ENCODE data around the gene MRM2.

MRM2 gene

DNA sequence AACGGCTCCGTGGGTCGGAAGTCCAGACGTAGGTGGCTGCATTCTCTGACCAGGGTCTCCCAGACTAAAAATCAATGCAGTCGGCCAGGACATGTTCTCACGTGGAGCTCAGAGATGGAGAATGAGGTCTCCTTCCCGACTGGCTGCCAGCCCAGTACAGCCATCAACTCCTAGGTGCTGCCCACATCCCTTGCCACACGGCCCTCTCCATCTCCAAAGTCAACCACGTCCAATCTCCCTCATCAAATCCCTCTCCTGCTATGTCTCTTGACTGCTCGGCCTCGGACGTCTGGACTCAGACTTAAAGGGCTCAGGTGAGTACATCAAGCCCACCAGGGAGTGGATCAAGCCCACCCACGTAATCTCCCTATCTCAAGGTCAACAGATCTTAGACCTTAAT lies 16.2 kb downstream of the MRM2 start:
- FAIRE-seq (no peak), DNase-seq (ENCODE audit: extremely low spot score, insufficient read length, low read depth) (no peak)

DNA sequence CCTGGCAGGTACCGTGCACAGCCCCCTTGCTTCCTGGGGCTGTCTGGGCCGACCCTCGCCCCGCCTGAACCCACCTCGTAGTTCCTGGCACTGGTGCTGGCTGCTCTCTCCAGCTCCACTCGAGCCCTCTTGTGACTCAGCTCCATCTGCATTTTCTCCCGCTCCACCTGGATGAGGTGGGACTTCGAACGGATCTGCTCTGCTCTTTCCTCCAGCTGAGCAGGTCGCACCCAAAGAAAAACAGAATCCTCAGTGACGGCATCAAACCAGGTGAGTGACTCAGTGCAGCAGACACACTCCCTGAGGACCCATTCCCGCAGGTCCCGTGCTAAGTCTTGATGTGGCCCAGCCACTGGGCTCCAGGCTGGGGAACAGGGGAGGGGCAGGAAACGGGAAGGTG lies 16.7 kb downstream of the MRM2 start:
- FAIRE-seq (no peak), DNase-seq (ENCODE audit: extremely low spot score, insufficient read length, low read depth) (no peak)

DNA sequence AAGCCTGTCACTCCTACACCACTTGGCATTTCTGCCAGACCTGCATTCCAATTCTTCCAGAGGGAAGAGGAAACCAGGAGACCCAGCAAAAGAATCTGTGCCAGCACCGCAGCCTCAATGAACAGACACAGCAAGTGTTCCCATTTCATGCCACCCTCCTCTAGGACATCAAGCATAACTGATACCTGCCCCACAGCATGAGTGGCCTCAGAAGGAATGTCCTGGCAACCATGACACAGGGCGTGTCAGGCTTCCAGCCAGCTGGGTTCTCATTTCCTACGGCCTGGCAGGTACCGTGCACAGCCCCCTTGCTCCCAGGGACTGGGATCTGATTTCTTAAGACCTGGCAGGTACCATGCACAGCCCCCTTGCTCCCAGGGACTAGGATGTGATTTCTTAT lies 17.1 kb downstream of the MRM2 start:
- DNase-seq (ENCODE audit: extremely low spot score, insufficient read length, low read depth), result no peak

DNA sequence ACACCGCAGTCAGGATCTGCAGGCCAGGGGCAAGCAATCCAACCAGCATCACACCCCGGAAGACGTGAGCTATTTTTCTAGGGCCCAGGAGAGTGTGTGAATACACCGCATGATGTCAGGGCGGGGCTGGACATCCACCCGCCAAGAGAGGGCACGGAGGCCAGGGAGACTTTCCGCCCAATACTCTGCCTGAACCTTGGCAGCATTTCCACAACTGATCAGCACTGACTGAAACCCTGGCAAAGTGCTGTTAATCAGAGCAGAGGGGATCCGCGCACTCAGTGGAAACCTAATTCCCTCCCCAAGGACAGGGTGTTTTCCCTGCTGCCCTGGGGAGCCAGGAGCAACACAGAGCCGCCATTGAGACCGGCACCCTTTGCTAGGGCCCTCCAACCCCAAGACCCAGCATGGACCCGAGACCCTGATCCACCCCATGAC lies 17.5 kb downstream of the MRM2 start:
- FAIRE-seq, result no peak

More for the DNA sequence above, 17.1 kb downstream of the MRM2 start:
- no peak for FAIRE-seq

DNA sequence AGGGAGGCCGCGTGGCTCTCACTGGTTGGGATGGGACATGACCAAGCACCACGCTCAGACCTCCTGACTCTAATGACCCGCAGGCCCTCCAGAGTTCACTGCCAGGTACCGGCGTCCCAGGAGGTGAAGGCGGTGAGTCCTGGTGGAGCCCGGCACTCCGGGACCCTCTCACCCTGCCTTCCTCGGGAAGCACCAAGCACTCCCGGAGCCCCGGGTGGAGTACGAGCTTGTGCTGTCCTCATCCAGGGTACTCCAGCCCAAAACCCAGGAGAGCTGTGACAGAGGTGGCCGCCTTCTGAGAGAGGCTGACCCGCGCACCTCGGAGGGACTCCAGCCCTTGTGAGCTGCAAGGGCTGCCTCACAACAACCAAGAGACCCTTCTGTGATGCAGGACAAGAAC lies 18.7 kb downstream of the MRM2 start:
- no peak for FAIRE-seq
- no peak for DNase-seq (ENCODE audit: extremely low spot score, insufficient read length, low read depth)

More for the DNA sequence above, 17.5 kb downstream of the MRM2 start:
- no peak for DNase-seq (ENCODE audit: extremely low spot score, insufficient read length, low read depth)

DNA sequence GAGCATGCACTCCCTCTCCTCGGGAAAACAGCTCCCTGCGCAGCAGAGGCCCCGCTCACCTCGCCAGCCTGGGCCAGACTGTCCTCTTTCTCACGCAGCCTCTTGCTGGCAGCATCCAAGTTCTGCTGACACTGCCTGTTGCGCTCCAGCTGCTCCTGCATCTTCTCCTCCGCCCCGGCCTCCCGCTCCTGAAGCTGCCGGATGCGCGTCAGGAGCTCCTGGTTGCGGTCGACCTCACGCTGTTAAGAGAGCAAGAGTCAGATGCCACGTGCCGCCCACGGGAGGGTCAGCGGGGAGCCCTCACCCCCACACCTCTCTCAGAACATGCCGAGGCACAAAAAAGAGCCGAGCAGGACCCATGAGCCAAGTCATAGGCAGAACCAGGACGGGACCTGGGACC lies 19.5 kb downstream of the MRM2 start:
- DNase-seq (ENCODE audit: extremely low spot score, insufficient read length, low read depth) (no peak), FAIRE-seq (no peak)

DNA sequence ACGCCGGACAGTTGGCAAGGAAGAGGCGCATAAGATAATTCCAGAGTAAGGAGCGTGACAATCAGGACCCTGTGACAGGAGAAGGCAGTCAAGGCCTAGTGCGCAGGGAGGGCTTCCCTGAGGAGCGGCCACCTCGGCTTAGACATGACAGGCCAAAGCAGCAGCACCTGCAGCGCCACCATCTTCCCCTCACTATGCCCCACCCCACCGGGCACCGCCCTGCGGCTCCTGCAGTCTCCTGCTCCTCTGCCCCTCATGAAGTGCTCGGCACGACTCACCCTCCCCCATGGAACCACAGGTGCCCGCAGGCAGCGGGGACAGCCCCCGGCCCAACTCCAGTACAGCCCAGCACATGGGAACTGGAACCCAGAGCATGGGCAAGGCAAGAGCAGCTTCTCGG lies 21.1 kb downstream of the MRM2 start:
- DNase-seq (ENCODE audit: extremely low spot score, insufficient read length, low read depth) (no peak), FAIRE-seq (no peak)

DNA sequence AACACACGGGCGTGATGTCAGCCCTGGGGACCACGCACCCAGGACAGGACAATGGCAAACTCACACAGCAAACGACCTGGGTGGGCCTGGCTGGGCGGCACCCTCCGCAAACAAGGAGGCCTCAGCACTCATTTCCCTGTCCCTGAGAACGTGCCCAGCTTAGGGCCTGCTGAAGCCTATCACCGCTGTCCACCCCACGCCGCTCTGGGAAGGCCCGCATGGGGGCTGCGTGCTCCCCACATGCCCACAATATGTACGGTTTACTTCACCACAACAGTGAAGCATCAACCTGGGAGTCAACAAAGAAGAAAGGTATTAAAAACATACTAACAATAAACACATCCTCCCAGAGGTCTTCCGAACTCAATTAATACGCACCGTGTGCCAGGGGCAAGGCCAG lies 21.5 kb downstream of the MRM2 start:
- no peak for FAIRE-seq
- DNase-seq (ENCODE audit: extremely low spot score, insufficient read length, low read depth), result no peak

DNA sequence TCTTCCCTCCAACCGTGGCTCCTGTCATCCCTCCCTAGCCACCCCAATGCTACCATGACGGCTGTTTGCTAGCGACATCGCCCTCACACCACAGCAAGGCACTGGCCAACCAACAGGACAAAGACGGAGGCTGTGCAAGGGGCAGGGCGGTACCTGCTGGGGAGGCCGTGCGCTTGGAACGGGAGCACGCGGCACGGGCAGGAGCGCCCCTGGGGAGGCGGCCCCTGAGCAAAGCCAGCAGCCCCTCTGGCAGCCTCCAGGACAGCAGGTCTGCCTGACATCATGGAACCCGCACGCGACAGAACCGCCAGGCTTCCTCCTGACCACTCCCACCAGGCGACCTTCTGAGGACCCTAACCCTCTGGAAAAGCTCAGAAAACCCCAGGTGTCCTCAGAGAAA lies 22.0 kb downstream of the MRM2 start:
- no peak for FAIRE-seq
- DNase-seq (ENCODE audit: extremely low spot score, insufficient read length, low read depth), result no peak

DNA sequence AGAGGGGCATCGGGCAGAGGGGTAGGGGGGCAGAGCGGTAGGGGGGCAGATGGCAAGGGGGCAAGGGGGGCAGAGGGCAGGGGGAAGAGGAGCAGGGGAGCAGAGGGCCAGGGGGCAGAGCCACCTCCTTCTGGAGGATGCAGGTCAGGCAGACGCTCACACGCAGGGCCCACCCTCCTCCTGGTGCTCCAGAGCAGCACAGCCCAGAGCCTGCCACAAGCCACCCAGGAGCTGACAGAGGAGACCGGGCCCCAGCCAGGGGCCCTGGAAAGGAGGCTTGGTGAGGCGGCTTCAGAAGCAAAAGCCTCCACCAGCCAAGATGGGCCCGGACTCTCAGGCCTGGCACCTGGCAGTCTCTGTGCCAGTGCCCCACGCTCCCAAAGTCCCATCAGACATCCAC lies 22.4 kb downstream of the MRM2 start:
- FAIRE-seq, result no peak

DNA sequence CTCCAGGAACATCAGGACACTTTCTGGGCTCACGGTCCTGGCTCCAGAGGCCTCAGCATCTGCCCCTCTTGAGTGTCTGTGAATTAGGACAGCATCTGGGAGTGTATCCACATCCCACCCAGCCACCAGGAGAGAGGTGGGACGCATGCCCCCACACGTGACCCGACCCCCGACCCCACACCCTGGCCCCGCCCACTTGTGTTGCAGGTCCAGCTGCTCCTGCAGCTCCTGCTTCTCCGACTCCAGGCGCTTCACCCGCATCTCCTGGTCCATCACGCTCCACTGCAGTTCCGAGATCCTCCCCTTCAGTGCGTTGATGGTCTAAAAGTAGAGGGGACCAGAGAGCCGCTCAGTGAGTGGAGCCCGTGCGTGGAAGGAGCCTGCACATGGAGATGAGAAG lies 22.9 kb downstream of the MRM2 start:
- FAIRE-seq, result no peak
- no peak for DNase-seq (ENCODE audit: extremely low spot score, insufficient read length, low read depth)

More for the DNA sequence above, 22.4 kb downstream of the MRM2 start:
- no peak for DNase-seq (ENCODE audit: extremely low spot score, insufficient read length, low read depth)

DNA sequence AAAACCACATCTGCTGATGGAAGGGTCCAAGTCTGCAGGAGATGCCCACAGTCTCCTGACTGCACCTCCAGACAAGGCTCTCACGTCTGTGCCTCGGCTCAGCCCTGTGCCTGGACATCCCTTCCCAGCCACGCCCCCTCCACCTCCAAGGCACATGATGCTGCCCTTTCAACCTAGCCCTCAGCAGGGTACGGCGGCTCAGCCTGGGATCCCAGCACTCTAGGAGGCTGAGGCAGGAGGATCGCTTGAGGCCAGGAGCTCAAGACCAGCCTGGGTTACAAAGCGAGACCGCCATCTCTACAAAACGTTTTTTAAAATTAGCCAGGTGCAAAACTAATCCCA lies 23.6 kb downstream of the MRM2 start:
- FAIRE-seq (no peak), DNase-seq (ENCODE audit: extremely low spot score, insufficient read length, low read depth) (no peak)

DNA sequence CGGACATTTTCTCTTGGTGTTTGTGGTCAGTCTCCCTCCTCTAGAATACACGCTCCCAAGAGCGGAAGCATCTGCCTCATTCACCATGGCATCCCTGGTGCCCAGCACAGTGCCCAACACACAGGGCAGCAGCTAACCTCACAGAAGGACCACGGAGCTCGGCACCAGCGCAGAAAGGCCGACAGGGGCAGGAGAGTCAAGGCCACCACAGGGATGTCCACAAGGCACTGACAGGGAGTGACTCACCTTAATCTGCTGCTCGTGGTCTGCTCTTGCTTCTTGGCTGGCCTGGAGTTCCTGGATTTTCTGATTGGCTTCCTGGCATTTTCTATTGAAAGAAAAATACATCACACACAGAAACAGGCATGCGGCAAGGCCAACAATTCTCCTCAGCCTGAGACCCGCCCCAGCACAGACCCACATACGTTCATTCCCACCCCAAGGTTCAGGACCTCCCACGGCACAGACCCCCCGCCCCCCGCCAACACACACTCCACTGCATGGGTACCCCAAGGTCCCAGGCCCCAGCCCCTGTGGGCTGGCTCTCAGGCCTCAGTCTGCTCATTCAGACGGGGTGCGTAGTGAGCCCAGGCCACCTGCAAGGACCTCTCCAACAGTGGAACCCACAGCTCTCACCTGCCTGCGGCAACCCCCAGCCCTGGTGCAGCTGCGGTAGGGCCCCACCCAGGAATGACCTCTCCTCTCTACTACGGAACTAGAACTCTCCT lies 24.1 kb downstream of the MRM2 start:
- no peak for FAIRE-seq

DNA sequence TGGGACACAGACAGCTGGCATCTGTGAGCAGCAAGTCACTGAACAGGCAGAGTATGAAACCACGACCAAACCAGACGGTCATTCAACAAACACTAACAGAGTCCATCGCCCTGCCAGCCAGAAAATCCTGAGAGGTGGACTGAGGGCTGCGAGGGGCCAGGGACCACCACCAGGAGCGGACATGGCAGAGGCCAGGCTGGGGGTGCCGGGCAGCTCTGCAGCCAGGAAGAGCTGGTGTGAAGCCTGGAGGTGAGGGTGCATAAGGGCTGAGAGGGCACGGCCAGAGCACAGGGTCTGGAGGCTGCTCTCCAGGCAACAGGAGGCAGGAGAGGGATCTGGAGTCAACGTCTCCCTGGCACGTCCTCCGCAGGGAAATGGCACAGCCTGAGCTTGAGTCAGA lies 24.8 kb downstream of the MRM2 start:
- DNase-seq (ENCODE audit: extremely low spot score, insufficient read length, low read depth) (no peak), FAIRE-seq (no peak)

More for the DNA sequence above, 24.1 kb downstream of the MRM2 start:
- DNase-seq (ENCODE audit: extremely low spot score, insufficient read length, low read depth), result no peak

DNA sequence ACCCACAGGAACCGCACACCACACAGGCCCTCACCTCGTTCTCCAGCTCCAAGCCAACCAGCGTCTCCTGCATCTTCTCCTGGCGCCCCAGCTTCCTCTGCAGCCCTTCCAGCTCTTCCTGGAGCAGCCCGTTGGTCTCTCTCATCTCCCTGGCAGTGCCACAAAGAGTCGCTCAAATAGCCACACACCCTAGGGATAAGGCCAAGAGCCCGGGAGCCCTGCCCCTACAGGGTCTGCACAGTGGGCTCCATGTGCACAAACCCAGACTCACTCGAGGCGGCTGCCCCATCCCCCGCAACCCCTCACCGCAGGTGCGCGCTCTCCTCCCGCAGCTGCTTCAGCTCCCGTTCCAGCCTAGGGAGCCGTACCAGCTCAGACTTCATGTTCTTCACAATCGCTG lies 26.2 kb downstream of the MRM2 start:
- FAIRE-seq (no peak), DNase-seq (ENCODE audit: extremely low spot score, insufficient read length, low read depth) (no peak)

DNA sequence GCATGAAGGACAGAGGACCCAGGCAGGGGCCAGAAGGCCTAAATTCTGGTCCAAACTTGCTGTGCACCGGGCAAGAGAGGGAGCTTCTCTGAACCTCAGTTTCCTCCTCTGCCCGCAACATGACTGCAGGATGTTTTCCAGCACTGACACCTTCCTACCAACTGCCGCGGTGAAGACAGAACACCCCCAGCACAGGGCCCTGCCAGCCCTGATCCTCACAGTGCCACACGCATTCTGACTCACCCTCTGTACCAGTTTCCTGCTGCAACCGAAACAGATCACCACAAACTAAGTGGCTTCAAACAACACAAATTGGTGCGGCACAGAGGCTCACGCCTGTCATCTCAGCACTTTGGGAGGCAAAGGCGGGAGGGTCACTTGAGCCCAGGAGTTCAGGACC lies 27.4 kb downstream of the MRM2 start:
- FAIRE-seq (no peak), DNase-seq (ENCODE audit: extremely low spot score, insufficient read length, low read depth) (no peak)

DNA sequence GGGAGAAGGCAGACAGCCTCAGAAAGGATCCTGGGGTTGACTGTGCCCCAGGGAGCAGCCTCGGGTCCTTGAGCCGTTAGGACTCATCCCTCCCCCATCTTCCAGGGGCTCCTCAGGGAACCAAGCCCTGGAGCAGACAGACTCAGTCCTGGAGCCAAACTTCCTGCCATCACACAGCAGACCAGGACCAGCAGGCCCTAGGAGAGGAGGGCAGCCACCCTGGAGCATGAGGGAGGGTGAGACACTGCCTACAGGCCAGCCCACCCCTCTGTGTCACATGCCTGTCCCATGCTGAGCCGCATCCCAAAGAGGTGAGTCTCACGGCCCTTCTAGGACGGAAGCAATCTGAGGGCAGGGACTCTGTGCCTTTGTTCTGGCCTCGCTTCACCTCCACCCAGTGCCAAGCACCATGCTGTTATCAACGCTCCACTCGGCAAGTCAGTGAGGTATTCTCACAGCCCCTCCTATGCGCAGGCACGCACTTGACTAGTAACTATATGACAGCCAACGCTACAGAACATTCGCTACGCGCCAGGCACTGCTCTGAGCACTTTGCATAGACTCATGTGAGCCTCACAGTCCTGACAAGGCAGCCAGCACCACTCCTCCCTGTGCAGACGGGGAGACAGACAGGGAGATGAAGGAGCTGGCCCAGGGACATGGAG lies 28.3 kb downstream of the MRM2 start:
- no peak for DNase-seq (ENCODE audit: extremely low spot score, insufficient read length, low read depth)
- no peak for FAIRE-seq

DNA sequence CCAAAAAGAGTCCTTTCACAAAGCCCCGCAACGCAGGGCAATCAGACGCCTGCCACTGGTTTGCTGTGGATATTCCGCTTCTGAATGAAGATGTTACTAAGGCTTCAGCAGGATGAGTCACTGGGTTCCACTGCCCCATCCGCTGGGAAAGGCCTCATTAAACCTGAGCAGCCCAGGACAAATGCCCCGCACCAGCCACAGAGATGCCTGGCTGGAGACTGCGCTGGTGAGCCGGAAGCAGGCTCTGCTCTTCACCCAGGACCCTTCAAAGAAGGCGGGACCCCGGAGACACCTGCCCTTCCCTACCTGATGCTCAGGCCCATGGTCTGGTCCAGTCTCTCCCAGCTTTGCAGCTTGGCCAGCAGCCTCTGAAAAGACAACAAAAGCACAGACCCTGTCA lies 29.1 kb downstream of the MRM2 start:
- FAIRE-seq (no peak), DNase-seq (ENCODE audit: extremely low spot score, insufficient read length, low read depth) (no peak)

DNA sequence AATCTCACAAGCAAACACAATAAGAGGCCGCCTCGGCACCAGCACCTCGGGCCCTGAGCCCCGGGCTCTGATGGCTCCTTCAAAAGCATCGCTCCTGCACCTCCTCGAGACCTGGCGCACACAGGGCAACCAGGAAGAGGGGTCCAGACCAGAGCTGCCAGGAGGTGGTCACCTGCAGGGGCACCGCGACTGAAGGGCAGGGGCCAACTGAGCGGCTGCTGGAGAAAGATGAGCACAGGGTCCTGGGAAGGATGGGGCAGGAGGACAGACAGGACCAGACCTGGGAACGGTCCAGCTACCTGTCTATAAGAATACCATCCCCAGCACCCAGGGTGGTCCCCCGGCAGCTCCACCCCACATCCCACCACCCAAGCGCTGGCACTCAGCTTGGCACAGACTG lies 30.1 kb downstream of the MRM2 start:
- FAIRE-seq (no peak), DNase-seq (ENCODE audit: extremely low spot score, insufficient read length, low read depth) (no peak)

DNA sequence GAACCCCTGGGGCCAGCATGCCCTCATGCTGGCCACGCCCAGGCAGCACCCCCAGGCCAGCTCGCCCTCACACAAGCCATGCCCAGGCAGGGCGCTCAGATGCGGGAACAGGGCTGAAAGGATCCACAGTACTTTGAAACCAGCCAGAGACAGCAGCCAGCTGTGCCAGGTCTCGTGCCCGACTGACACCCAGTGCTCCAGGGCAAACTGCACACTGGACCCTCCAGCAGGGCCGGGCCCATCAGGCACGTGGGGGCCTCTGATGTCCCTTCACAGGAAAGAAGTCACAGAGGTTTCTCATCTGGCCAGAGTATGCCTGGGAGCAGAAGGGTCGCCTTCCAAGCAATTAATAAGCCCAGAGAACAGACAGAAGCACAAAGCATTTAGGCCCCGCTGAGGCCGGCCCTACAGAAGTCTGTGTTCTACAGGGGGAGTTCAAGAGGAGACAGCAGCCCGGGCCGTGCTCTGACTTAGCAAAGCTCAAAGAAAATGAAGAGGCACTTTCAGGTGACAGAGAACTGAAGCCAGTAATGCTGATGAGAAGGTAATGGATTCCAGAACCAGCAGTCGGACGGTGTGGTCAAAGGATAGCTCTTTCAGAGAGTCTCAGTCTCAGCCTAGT lies 30.6 kb downstream of the MRM2 start:
- FAIRE-seq (no peak), DNase-seq (ENCODE audit: extremely low spot score, insufficient read length, low read depth) (no peak)

DNA sequence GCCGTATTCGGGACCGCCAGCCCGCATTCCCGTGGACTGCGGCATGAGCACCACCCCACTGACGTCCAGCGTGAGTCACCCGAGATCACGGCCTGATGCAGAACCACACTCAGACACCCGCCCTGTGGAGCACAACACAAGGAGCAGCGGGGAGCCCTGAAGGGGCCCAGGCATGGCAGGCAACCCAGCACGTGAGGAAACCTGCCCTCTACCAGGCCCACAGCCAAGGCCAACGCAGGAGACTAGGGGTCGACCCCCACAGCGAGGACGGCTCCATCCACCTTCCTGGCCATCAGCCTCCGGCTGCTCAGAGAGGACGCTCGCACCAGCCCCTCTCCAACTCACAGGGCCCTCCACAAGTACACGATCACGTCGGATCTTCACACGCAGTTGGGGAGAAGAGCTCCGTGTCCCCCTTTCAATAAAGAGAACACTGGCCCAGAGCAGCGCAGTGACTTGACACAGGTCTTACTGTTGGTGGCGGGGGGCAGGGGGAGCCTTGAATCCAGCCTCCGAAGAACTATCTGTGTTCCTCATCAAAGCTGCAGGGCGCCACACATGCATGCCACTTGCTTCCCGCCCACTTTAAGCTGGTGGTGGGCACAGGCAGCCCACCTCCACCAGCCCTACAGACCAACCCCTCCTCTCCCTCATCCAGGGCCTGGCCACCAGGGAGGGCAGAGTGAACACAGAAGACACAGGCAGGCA lies 31.3 kb downstream of the MRM2 start:
- no peak for DNase-seq (ENCODE audit: extremely low spot score, insufficient read length, low read depth)
- no peak for FAIRE-seq
